ENCODE results near the gene KLHL6.

DNA sequence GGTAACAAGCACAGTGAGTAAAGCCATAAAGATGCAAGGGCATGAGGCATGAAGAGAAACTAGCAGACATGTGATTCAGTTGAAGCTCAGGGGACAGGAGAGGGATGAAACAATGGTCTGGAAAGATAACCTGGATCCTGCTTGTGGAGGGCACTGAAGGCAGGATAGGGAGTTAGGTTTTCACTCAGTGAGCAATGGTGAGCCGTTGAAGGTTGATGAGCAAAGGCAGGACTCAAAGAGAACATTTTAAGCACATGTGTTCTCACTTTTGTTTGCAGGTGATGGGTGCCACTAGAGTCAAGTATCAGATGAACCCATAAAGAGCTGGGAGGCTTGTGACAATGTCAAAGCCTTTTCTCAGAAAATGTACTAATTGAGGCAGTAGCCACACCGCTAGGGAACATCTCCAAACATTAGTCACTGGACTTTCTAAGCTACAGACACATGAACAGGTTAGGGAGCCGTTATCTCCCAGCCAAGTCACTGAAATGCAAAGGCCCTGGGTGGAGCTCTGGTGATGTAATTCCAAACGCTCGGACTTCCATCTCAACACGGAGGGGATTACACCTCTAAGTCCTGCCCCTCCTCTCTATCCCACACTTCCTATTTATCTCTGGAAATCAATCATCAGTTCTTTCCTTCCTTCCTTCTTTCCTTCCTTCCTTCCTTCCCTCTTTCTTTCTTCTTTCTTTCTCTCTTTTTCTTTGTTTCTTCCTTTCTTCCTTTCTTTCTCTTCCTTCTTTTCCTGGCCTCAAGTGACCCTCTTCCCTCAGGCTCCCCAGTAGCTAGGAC, 22.7 kb downstream of the KLHL6 start:
- TF ChIP-seq NPAS2 (CRISPR knock-in tag; IDR thresholded peaks at IDR 0.05; ENCODE audit: borderline replicate concordance) (no peak), SMARCE1 (IDR thresholded peaks at IDR 0.05; ENCODE audit: borderline replicate concordance) (no peak), ZBTB7A (CRISPR knock-in tag; IDR thresholded peaks at IDR 0.05) (no peak), ZNF75D (CRISPR knock-in tag; IDR thresholded peaks at IDR 0.05; ENCODE audit: borderline replicate concordance) (no peak), IKZF1 (IDR thresholded peaks at IDR 0.05) (no peak)
- TF ChIP-seq, protein P1, sequence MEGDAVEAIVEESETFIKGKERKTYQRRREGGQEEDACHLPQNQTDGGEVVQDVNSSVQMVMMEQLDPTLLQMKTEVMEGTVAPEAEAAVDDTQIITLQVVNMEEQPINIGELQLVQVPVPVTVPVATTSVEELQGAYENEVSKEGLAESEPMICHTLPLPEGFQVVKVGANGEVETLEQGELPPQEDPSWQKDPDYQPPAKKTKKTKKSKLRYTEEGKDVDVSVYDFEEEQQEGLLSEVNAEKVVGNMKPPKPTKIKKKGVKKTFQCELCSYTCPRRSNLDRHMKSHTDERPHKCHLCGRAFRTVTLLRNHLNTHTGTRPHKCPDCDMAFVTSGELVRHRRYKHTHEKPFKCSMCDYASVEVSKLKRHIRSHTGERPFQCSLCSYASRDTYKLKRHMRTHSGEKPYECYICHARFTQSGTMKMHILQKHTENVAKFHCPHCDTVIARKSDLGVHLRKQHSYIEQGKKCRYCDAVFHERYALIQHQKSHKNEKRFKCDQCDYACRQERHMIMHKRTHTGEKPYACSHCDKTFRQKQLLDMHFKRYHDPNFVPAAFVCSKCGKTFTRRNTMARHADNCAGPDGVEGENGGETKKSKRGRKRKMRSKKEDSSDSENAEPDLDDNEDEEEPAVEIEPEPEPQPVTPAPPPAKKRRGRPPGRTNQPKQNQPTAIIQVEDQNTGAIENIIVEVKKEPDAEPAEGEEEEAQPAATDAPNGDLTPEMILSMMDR (CRISPR knock-in tag; IDR thresholded peaks at IDR 0.05), result no peak

Data from HepG2 (cell line).